Gastrocnemius medialis (tissue), 4 donors: ENCODE measurements around the gene SPRED2.

Experiments
- POLR2A ChIP-seq, 2 donors: fragments of 450-650 bp; IDR thresholded peaks; one replicate each; pipeline ENCODE4 v1.6.1; 2017; ENCODE audit warnings: antibody characterized with exemption in 2 of 2, mild to moderate bottlenecking in 2 of 2, moderate library complexity in 2 of 2
- TF ChIP-seq, protein P1 (sequence below), 5 experiments: fragments of 450-650 bp in 3 of 5; fragments of 200-600 bp in 2 of 5; sonication (generic) in 2 of 5; IDR thresholded peaks in 4 of 5; conservative IDR thresholded peaks in 1 of 5; 1 replicate in 4 of 5; 2 replicates in 1 of 5; pipeline ENCODE4 v1.5.1; 2016 to 2019; ENCODE audit warnings: antibody characterized with exemption in 5 of 5, mild to moderate bottlenecking in 3 of 5, moderate library complexity in 3 of 5

- TF ChIP-seq, protein P1, sequence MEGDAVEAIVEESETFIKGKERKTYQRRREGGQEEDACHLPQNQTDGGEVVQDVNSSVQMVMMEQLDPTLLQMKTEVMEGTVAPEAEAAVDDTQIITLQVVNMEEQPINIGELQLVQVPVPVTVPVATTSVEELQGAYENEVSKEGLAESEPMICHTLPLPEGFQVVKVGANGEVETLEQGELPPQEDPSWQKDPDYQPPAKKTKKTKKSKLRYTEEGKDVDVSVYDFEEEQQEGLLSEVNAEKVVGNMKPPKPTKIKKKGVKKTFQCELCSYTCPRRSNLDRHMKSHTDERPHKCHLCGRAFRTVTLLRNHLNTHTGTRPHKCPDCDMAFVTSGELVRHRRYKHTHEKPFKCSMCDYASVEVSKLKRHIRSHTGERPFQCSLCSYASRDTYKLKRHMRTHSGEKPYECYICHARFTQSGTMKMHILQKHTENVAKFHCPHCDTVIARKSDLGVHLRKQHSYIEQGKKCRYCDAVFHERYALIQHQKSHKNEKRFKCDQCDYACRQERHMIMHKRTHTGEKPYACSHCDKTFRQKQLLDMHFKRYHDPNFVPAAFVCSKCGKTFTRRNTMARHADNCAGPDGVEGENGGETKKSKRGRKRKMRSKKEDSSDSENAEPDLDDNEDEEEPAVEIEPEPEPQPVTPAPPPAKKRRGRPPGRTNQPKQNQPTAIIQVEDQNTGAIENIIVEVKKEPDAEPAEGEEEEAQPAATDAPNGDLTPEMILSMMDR (IDR thresholded peaks at IDR 0.05 in 4 of 5, conservative IDR thresholded peaks at IDR 0.05 in 1 of 5): no peak
- TF ChIP-seq POLR2A (IDR thresholded peaks at IDR 0.05): no peak
Measured at GRCh38 chr2:65297544-65297943, 134.9 kb downstream of the SPRED2 start.
